OCI-LY1 (cell line): ENCODE results near the gene ACSBG1.

ENCODE experiments used
- H2AFZ ChIP-seq: fragments of 200-600 bp; sonication (generic), shearing (Covaris generic); 2 replicates; pipeline ENCODE4 v1.6.0; 2014; ENCODE audit warnings: antibody characterized with exemption, mild to moderate bottlenecking, low read length
- H3F3A ChIP-seq: fragments of 200-600 bp; sonication (generic), shearing (Covaris generic); 2 replicates; pipeline ENCODE4 v1.6.0; 2014; ENCODE audit warnings: mild to moderate bottlenecking, antibody characterized with exemption, low read length, moderate library complexity; ENCODE audit not compliant: insufficient read depth
- H3K27ac ChIP-seq: fragments of 200-600 bp; sonication (generic); 2 replicates; pipeline ENCODE4 v1.5.1; 2014; ENCODE audit warnings: low read length, mixed run types, mild to moderate bottlenecking, low read depth; ENCODE audit not compliant: poor library complexity, severe bottlenecking
- H3K27me3 ChIP-seq: fragments of 200-600 bp; sonication (generic); 2 replicates; pipeline ENCODE4 v1.6.0; 2014; ENCODE audit warnings: antibody characterized with exemption, mild to moderate bottlenecking, low read length, moderate library complexity; ENCODE audit not compliant: insufficient read depth
- H3K36me3 ChIP-seq: fragments of 200-600 bp; sonication (generic); 2 replicates; pipeline ENCODE4 v1.6.1; 2014; ENCODE audit warnings: mild to moderate bottlenecking, antibody characterized with exemption, low read length, moderate library complexity, mixed read lengths; ENCODE audit not compliant: insufficient read depth
- H3K4me1 ChIP-seq: fragments of 200-600 bp; sonication (generic); 2 replicates; pipeline ENCODE4 v1.5.1; 2014; ENCODE audit warnings: mild to moderate bottlenecking, low read length, moderate library complexity; ENCODE audit not compliant: insufficient read depth, severe bottlenecking
- H3K4me2 ChIP-seq: fragments of 200-600 bp; sonication (generic), shearing (Covaris generic); 2 replicates; pipeline ENCODE4 v1.6.1; 2014; ENCODE audit warnings: low read length
- H3K4me3 ChIP-seq: fragments of 200-600 bp; sonication (generic); 2 replicates; pipeline ENCODE4 v1.5.1; 2014; ENCODE audit warnings: low read length, low read depth, mild to moderate bottlenecking, mixed read lengths; ENCODE audit not compliant: poor library complexity, severe bottlenecking
- H3K79me2 ChIP-seq: fragments of 200-600 bp; shearing (Covaris generic); 2 replicates; pipeline ENCODE4 v1.6.1; 2016; ENCODE audit warnings: mixed run types, low read length, mixed read lengths; ENCODE audit not compliant: insufficient read depth
- H3K9ac ChIP-seq: fragments of 200-600 bp; sonication (generic), shearing (Covaris generic); 2 replicates; pipeline ENCODE4 v1.6.1; 2014; ENCODE audit warnings: mild to moderate bottlenecking, low read length, mixed read lengths
- H3K9me2 ChIP-seq: fragments of 200-600 bp; sonication (generic), shearing (Covaris generic); 2 replicates; pipeline ENCODE4 v1.6.1; 2014; ENCODE audit warnings: low read depth, mild to moderate bottlenecking, low read length, mixed read lengths
- H3K9me3 ChIP-seq: fragments of 200-600 bp; shearing (Covaris generic); 2 replicates; pipeline ENCODE4 v1.6.1; 2014; ENCODE audit warnings: low read length, mixed read lengths
- H4K20me1 ChIP-seq: fragments of 200-600 bp; sonication (generic), shearing (Covaris generic); 2 replicates; pipeline ENCODE4 v1.6.0; 2016; ENCODE audit warnings: mild to moderate bottlenecking, low read length; ENCODE audit not compliant: insufficient read depth
- EZH2 ChIP-seq: fragments of 200-600 bp; sonication (generic), shearing (Covaris generic); IDR thresholded peaks from 2 replicates; pipeline ENCODE4 v1.8.0; 2017; ENCODE audit warnings: borderline replicate concordance, mixed run types, mild to moderate bottlenecking, antibody characterized with exemption, low read length, moderate library complexity, mixed read lengths
- TF ChIP-seq, protein P1 (sequence below): fragments of 200-600 bp; sonication (generic), shearing (Covaris generic); IDR thresholded peaks from 2 replicates; pipeline ENCODE4 v1.5.1; 2017; ENCODE audit warnings: mild to moderate bottlenecking, antibody characterized with exemption, low read length, moderate library complexity, mixed read lengths

Gene ACSBG1

DNA sequence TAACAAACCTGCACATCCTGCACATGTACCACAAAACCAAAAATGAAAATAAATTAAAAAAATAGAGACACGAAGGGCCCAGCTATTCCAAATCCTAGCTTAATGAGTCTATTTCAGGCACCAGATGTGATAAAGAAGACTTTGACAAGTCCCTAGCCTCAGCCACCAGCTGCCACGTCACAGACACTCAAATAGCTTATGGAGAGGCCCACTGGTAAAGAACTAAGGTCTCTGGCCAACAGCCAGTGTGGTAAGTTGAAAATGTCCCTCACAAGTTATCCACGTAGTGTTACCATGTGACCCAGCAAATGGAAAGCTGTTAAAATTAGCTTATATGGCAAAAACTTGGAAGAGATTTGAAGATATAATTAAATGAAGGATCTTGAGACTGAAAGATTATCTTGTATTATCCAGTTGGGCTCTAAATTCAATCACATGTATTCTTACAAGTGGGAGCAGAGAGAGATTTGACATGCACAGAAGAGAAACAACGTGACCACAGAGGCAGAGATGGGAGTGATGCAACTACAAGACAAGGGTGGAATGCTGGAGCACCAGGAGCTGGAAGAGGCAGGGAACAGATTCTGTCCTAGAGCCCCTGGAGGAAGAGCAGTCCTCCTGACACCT lies 10.9 kb downstream of the ACSBG1 start:
- no peaks in the 10 kb centered on the region for H3F3A ChIP-seq
- H3K9me3 ChIP-seq, result no peaks in the 10 kb centered on the region
- no peaks in the 10 kb centered on the region for H4K20me1 ChIP-seq
- no peak overlapping the region for H3K9ac ChIP-seq
- H3K36me3 ChIP-seq, result no peaks in the 10 kb centered on the region
- no peaks in the 10 kb centered on the region for H3K79me2 ChIP-seq
- H3K4me1 ChIP-seq, result no peaks in the 10 kb centered on the region
- 0 out of 2 replicates have a peak, but pooled peaks cover 15% of the 10 kb centered on the region for H3K27me3 ChIP-seq
- H2AFZ ChIP-seq, result no peak overlapping the region
- H3K9me2 ChIP-seq, result no peaks in the 10 kb centered on the region
- H3K4me2 ChIP-seq, result no peak overlapping the region
- TF ChIP-seq, protein P1, sequence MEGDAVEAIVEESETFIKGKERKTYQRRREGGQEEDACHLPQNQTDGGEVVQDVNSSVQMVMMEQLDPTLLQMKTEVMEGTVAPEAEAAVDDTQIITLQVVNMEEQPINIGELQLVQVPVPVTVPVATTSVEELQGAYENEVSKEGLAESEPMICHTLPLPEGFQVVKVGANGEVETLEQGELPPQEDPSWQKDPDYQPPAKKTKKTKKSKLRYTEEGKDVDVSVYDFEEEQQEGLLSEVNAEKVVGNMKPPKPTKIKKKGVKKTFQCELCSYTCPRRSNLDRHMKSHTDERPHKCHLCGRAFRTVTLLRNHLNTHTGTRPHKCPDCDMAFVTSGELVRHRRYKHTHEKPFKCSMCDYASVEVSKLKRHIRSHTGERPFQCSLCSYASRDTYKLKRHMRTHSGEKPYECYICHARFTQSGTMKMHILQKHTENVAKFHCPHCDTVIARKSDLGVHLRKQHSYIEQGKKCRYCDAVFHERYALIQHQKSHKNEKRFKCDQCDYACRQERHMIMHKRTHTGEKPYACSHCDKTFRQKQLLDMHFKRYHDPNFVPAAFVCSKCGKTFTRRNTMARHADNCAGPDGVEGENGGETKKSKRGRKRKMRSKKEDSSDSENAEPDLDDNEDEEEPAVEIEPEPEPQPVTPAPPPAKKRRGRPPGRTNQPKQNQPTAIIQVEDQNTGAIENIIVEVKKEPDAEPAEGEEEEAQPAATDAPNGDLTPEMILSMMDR, result no peak
- TF ChIP-seq EZH2, result no peak
- H3K27ac ChIP-seq, result no peak overlapping the region
- no peak overlapping the region for H3K4me3 ChIP-seq

- Histone ChIP-seq H3K79me2 (no peaks in the 10 kb centered on the region), H4K20me1 (no peaks in the 10 kb centered on the region), H3K9ac (no peak overlapping the region), H3K4me3 (no peak overlapping the region), H3K9me3 (no peaks in the 10 kb centered on the region), H2AFZ (no peak overlapping the region), H3K27me3 (0 out of 2 replicates have a peak, but pooled peaks cover 11% of the 10 kb centered on the region), H3K36me3 (no peaks in the 10 kb centered on the region), H3F3A (no peaks in the 10 kb centered on the region), H3K4me2 (no peak overlapping the region), H3K9me2 (no peaks in the 10 kb centered on the region), H3K4me1 (no peaks in the 10 kb centered on the region), H3K27ac (no peak overlapping the region)
- TF ChIP-seq EZH2, result no peak
- TF ChIP-seq, protein P1, result no peak
Observed at GRCh38 chr15:78222745-78223395, 11.5 kb downstream of the ACSBG1 start.

GRCh38 chr15:78220713-78221112 lies 13.7 kb downstream of the ACSBG1 start:
- no peaks in the 10 kb centered on the region for H3K4me1 ChIP-seq
- 0 out of 2 replicates have a peak, but pooled peaks cover 3% of the 10 kb centered on the region for H3K27me3 ChIP-seq
- no peaks in the 10 kb centered on the region for H3F3A ChIP-seq
- no peak overlapping the region for H3K9ac ChIP-seq
- no peaks in the 10 kb centered on the region for H3K79me2 ChIP-seq
- no peak overlapping the region for H3K4me3 ChIP-seq
- TF ChIP-seq EZH2, result no peak
- TF ChIP-seq, protein P1, result no peak
- H3K27ac ChIP-seq, result no peak overlapping the region
- H3K9me2 ChIP-seq, result no peaks in the 10 kb centered on the region
- no peaks in the 10 kb centered on the region for H4K20me1 ChIP-seq
- no peak overlapping the region for H2AFZ ChIP-seq
- H3K4me2 ChIP-seq, result no peak overlapping the region
- H3K36me3 ChIP-seq, result no peaks in the 10 kb centered on the region
- no peaks in the 10 kb centered on the region for H3K9me3 ChIP-seq
